CD4-positive, alpha-beta T cell (primary cell): ENCODE data around the gene PRICKLE2. TPM values are rescaled to one million over a fixed set of nuclear protein-coding genes. Genes with fewer than 3 reads are reported as not detected.

Source experiments
- ATAC-seq: fragments of 200-7000 bp; cut with Tn5 transposase; one replicate; pipeline ENCODE4 v1.10.0; 2022; ENCODE audit warnings: mild to moderate bottlenecking; ENCODE audit not compliant: poor library complexity
- CTCF ChIA-PET: fragments of 350-600 bp; sonication (Branson Sonifier 250); formaldehyde crosslinking; loops from one replicate; lab custom pipeline; 2021; ENCODE audit warnings: antibody characterized with exemption, inconsistent platforms; lab: Charles Lee
- POLR2A ChIA-PET: fragments of 350-600 bp; sonication (Branson Sonifier 250); formaldehyde crosslinking; loops from one replicate; lab custom pipeline; 2021; ENCODE audit warnings: antibody characterized with exemption, inconsistent platforms; lab: Charles Lee
- DNase-seq, 14 experiments: peaks; one replicate each; pipeline ENCODE4 v3.0.0-alpha.2; 2013 to 2020; ENCODE audit warnings: mixed read lengths in 2 of 14
- H3K27ac ChIP-seq, 2 donors: one replicate each; pipeline versions ENCODE4 v1.5.1 to v1.7.0; 2013; ENCODE audit warnings: low read length in 2 of 2, low read depth in 1 of 2, mild to moderate bottlenecking in 1 of 2
- H3K27me3 ChIP-seq, 2 experiments: 1 replicate in 1 of 2; 2 replicates in 1 of 2; pipeline versions ENCODE4 v1.6.1 to v1.7.0; 2013; ENCODE audit warnings: low read length in 2 of 2, control low read depth in 1 of 2, mild to moderate bottlenecking in 1 of 2, moderate library complexity in 1 of 2; ENCODE audit not compliant: insufficient read depth in 2 of 2, control insufficient read depth in 1 of 2
- H3K36me3 ChIP-seq: one replicate; pipeline ENCODE4 v1.6.1; 2013; ENCODE audit warnings: low read length, control low read depth; ENCODE audit not compliant: insufficient read depth
- H3K4me1 ChIP-seq: one replicate; pipeline ENCODE4 v1.6.1; 2013; ENCODE audit warnings: low read length, control low read depth; ENCODE audit not compliant: insufficient read depth
- H3K4me3 ChIP-seq: one replicate; pipeline ENCODE4 v1.5.1; 2013; ENCODE audit warnings: mild to moderate bottlenecking, low read length, moderate library complexity
- H3K9me3 ChIP-seq, 2 experiments: 1 replicate in 1 of 2; 2 replicates in 1 of 2; pipeline versions ENCODE4 v1.6.1 to v1.7.0; 2013; ENCODE audit warnings: low read length in 2 of 2, mild to moderate bottlenecking in 2 of 2, control low read depth in 1 of 2, moderate library complexity in 1 of 2; ENCODE audit not compliant: control insufficient read depth in 1 of 2, insufficient read depth in 1 of 2
- H3K27ac Mint-ChIP-seq: one replicate; pipeline ENCODE4 v1.8.0; 2020; ENCODE audit warnings: mixed read lengths
- H3K27me3 Mint-ChIP-seq: one replicate; pipeline ENCODE4 v1.8.0; 2021; ENCODE audit warnings: mixed read lengths
- H3K36me3 Mint-ChIP-seq: one replicate; pipeline ENCODE4 v1.8.0; 2021; ENCODE audit warnings: low read depth, mixed read lengths
- H3K4me1 Mint-ChIP-seq: one replicate; pipeline ENCODE4 v1.8.0; 2021; ENCODE audit warnings: low read depth, mixed read lengths
- H3K4me3 Mint-ChIP-seq: one replicate; pipeline ENCODE4 v1.8.0; 2020; ENCODE audit warnings: mild to moderate bottlenecking, mixed read lengths
- H3K9me3 Mint-ChIP-seq: one replicate; pipeline ENCODE4 v1.8.0; 2020; ENCODE audit warnings: mixed read lengths
- CTCF ChIP-seq: fragments of 200-600 bp; IDR thresholded peaks from one replicate; pipeline ENCODE4 v1.8.0; 2022; ENCODE audit warnings: antibody characterized with exemption, mild to moderate bottlenecking
- intact Hi-C, 2 experiments: fragments of 100-400 bp; cut with DNase I in 1 of 2; cut with micrococcal nuclease in 1 of 2; formaldehyde crosslinking; loops; one replicate each; pipeline versions ENCODE4 v1.15.1 to v1.9.0; 2023 to 2025; cut with DNase I, micrococcal nuclease
- total RNA-seq, 174 experiments: library from RNA in 2 of 174; stranded (reverse) in 2 of 174; gene quantifications; one replicate each; pipeline ENCODE4 v1.2.3 and lab custom pipeline; 2021 to 2026

PRICKLE2 gene
- total RNA-seq, 2 experiments from 2014 or later, result not detected

- DNase-seq (no peak), ATAC-seq (no peak)
- H3K27me3 ChIP-seq, result no peaks in the 10 kb centered on the region
- intact Hi-C loops, result no loop called here
- Mint-ChIP-seq H3K4me3 (no peak overlapping the region), H3K36me3 (no peaks in the 10 kb centered on the region), H3K4me1 (no peaks in the 10 kb centered on the region), H3K9me3 (no peaks in the 10 kb centered on the region), H3K27ac (no peak overlapping the region), H3K27me3 (peaks cover 28% of the 10 kb centered on the region)
- ChIA-PET POLR2A (no interaction called here), CTCF (no interaction called here)
- H3K9me3 ChIP-seq, result peaks cover 0 to 7% of the 10 kb centered on the region in 2 experiments
- no peaks in the 10 kb centered on the region for H3K4me1 ChIP-seq
- H3K27ac ChIP-seq, result no peak overlapping the region
- TF ChIP-seq CTCF, result no peak
- no peak overlapping the region for H3K4me3 ChIP-seq
- H3K36me3 ChIP-seq, result no peaks in the 10 kb centered on the region
Observed at GRCh38 chr3:64094713-64095079, 130.6 kb downstream of the PRICKLE2 start.

DNA sequence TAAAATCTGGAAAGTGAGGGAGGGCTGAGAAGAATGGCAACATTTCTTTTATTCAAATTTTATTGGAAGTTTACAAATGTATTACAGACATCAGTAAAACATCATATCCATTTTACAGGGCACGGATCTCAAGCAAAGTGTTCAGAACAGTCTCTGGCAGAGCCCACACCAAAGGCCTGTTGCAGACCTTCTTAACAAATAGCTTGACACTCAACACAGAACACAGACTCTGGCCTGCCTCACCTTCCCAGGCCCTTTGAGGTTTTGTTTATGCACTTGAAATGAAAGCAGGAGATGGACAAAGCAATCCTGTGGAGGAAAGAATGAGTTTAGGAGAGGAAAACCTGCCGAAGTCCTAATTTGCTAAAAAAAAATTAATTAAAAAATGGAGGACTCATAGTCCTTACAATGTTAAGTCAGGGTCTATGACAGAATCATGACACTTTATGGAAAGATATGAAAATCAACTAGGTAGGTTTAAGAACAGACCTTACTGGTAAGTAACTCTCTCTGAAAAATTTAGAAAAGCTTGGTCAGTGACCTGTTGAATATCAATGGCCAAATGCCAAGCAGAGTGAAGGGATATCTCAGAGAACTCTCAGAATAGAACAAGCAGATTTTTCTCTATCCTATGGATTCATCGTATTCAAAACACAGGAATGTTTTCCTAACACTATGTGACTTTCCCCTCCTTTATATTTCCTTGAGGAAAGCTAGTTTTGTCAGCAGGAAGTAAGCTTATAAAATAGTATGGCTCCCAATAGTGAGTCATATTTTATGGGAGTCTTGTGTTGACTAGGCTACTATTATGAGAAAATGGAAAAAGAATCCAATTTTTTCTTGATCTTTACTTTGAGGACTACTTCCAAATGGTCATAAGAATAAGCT is 131.2 kb downstream of the PRICKLE2 start:
- Histone ChIP-seq H3K36me3 (no peaks in the 10 kb centered on the region), H3K27ac (no peak overlapping the region), H3K27me3 (no peaks in the 10 kb centered on the region), H3K4me3 (no peak overlapping the region), H3K9me3 (peaks cover 0 to under 1% of the 10 kb centered on the region in 2 experiments), H3K4me1 (no peaks in the 10 kb centered on the region)
- DNase-seq (no peak), ATAC-seq (no peak)
- H3K27me3 Mint-ChIP-seq, result peaks cover 27% of the 10 kb centered on the region
- intact Hi-C loops, result no loop called here
- ChIA-PET CTCF (no interaction called here), POLR2A (no interaction called here)
- TF ChIP-seq CTCF, result no peak
- H3K9me3 Mint-ChIP-seq, result no peaks in the 10 kb centered on the region
- H3K27ac Mint-ChIP-seq, result no peak overlapping the region
- no peaks in the 10 kb centered on the region for H3K4me1 Mint-ChIP-seq
- no peak overlapping the region for H3K4me3 Mint-ChIP-seq
- no peaks in the 10 kb centered on the region for H3K36me3 Mint-ChIP-seq

GRCh38 chr3:64093211-64093610 is 132.1 kb downstream of the PRICKLE2 start:
- no peaks in the 10 kb centered on the region for H3K9me3 ChIP-seq
- H3K4me3 Mint-ChIP-seq, result no peak overlapping the region
- H3K27ac ChIP-seq, result no peak overlapping the region
- ChIA-PET CTCF (no interaction called here), POLR2A (no interaction called here)
- ATAC-seq, result no peak
- no peak for DNase-seq
- intact Hi-C loops, result no loop called here
- H3K36me3 Mint-ChIP-seq, result no peaks in the 10 kb centered on the region
- H3K27me3 ChIP-seq, result no peaks in the 10 kb centered on the region
- no peaks in the 10 kb centered on the region for H3K4me1 ChIP-seq
- no peaks in the 10 kb centered on the region for H3K36me3 ChIP-seq
- no peaks in the 10 kb centered on the region for H3K4me1 Mint-ChIP-seq
- peaks cover 22% of the 10 kb centered on the region for H3K27me3 Mint-ChIP-seq
- no peaks in the 10 kb centered on the region for H3K9me3 Mint-ChIP-seq
- no peak overlapping the region for H3K4me3 ChIP-seq
- TF ChIP-seq CTCF, result no peak
- H3K27ac Mint-ChIP-seq, result no peak overlapping the region
